H9 (cell line): ENCODE data around the gene PDHX. TPM values are rescaled to one million over a fixed set of nuclear protein-coding genes. Genes with fewer than 3 reads are reported as not detected.

Source experiments
- DNase-seq: peaks from one replicate; pipeline ENCODE4 v3.0.0-alpha.2; 2017
- H2AFZ ChIP-seq: one replicate; pipeline ENCODE4 v1.6.1; 2013; ENCODE audit warnings: mild to moderate bottlenecking, low read length, control low read depth, moderate library complexity
- H2AK5ac ChIP-seq: 2 replicates; pipeline ENCODE4 v1.6.1; 2013; ENCODE audit warnings: low read length, control low read depth, mixed read lengths; ENCODE audit not compliant: insufficient read length
- H2BK120ac ChIP-seq: one replicate; pipeline ENCODE4 v1.6.1; 2013; ENCODE audit warnings: low read depth, mild to moderate bottlenecking, low read length, control low read depth, inconsistent platforms; ENCODE audit not compliant: poor library complexity, severe bottlenecking
- H2BK12ac ChIP-seq: 2 replicates; pipeline ENCODE4 v1.6.1; 2013; ENCODE audit warnings: low read length, control low read depth, mixed read lengths, low read depth; ENCODE audit not compliant: insufficient read length
- H2BK15ac ChIP-seq: 2 replicates; pipeline ENCODE4 v1.6.1; 2013; ENCODE audit warnings: low read depth, low read length, control low read depth
- H2BK20ac ChIP-seq: one replicate; pipeline ENCODE4 v1.6.1; 2013; ENCODE audit warnings: low read depth, mild to moderate bottlenecking, low read length, control low read depth, inconsistent platforms; ENCODE audit not compliant: poor library complexity, severe bottlenecking
- H2BK5ac ChIP-seq: 2 replicates; pipeline ENCODE4 v1.6.1; 2013; ENCODE audit warnings: low read length, control low read depth, mixed read lengths; ENCODE audit not compliant: insufficient read length
- H3K14ac ChIP-seq: 2 replicates; pipeline ENCODE4 v1.6.1; 2013; ENCODE audit warnings: low read length, control low read depth; ENCODE audit not compliant: insufficient read depth
- H3K18ac ChIP-seq: 2 replicates; pipeline ENCODE4 v1.6.1; 2013; ENCODE audit warnings: low read depth, mild to moderate bottlenecking, mixed read lengths, low read length, control low read depth; ENCODE audit not compliant: insufficient read length
- H3K23ac ChIP-seq: 2 replicates; pipeline ENCODE4 v1.6.1; 2013; ENCODE audit warnings: low read length, control low read depth, mixed read lengths, low read depth; ENCODE audit not compliant: insufficient read length
- H3K23me2 ChIP-seq: 2 replicates; pipeline ENCODE4 v1.6.1; 2013; ENCODE audit warnings: low read depth, mild to moderate bottlenecking, mixed read lengths, low read length, control low read depth; ENCODE audit not compliant: insufficient read length, poor library complexity, severe bottlenecking
- H3K27ac ChIP-seq: 2 replicates; pipeline ENCODE4 v1.5.1; 2013; ENCODE audit warnings: low read length, control low read depth, mixed read lengths, low read depth; ENCODE audit not compliant: insufficient read length
- H3K27me3 ChIP-seq: 2 replicates; pipeline ENCODE4 v1.6.1; 2013; ENCODE audit warnings: low read length, control low read depth, inconsistent platforms; ENCODE audit not compliant: insufficient read depth
- H3K4ac ChIP-seq: 2 replicates; pipeline ENCODE4 v1.6.1; 2013; ENCODE audit warnings: low read depth, mild to moderate bottlenecking, control low read depth, inconsistent platforms, low read length, moderate library complexity
- H3K4me1 ChIP-seq: 2 replicates; pipeline ENCODE4 v1.6.1; 2013; ENCODE audit warnings: low read length, control low read depth, inconsistent platforms; ENCODE audit not compliant: insufficient read depth
- H3K4me2 ChIP-seq: 2 replicates; pipeline ENCODE4 v1.6.1; 2013; ENCODE audit warnings: low read length, control low read depth, mixed read lengths; ENCODE audit not compliant: insufficient read length, insufficient read depth
- H3K56ac ChIP-seq: 2 replicates; pipeline ENCODE4 v1.6.1; 2013; ENCODE audit warnings: low read depth, mild to moderate bottlenecking, mixed read lengths, low read length, control low read depth; ENCODE audit not compliant: insufficient read length
- H3K79me1 ChIP-seq: 2 replicates; pipeline ENCODE4 v1.6.1; 2013; ENCODE audit warnings: low read depth, mild to moderate bottlenecking, moderate library complexity, low read length, control low read depth, inconsistent platforms; ENCODE audit not compliant: insufficient read depth, poor library complexity, severe bottlenecking
- H3K79me2 ChIP-seq: 2 replicates; pipeline ENCODE4 v1.6.1; 2013; ENCODE audit warnings: low read length, control low read depth, inconsistent platforms; ENCODE audit not compliant: insufficient read depth
- H3K9ac ChIP-seq: 2 replicates; pipeline ENCODE4 v1.6.1; 2013; ENCODE audit warnings: low read length, control low read depth, mixed read lengths; ENCODE audit not compliant: insufficient read length; ENCODE audit errors: extremely low read depth
- H3K9me3 ChIP-seq: one replicate; pipeline ENCODE4 v1.6.1; 2013; ENCODE audit warnings: low read depth, low read length, inconsistent platforms; ENCODE audit not compliant: control insufficient read depth
- H3T11ph ChIP-seq: one replicate; pipeline ENCODE4 v1.6.1; 2013; ENCODE audit warnings: mild to moderate bottlenecking, low read length, control low read depth, inconsistent platforms
- H4K20me1 ChIP-seq: one replicate; pipeline ENCODE4 v1.6.1; 2013; ENCODE audit not compliant: control insufficient read depth, insufficient read length, insufficient read depth
- H4K5ac ChIP-seq: 2 replicates; pipeline ENCODE4 v1.6.1; 2013; ENCODE audit warnings: low read depth, mild to moderate bottlenecking, mixed read lengths, low read length, control low read depth; ENCODE audit not compliant: insufficient read length
- H4K8ac ChIP-seq: replicated peaks from 2 replicates; pipeline ENCODE4 v1.6.1; 2013; ENCODE audit warnings: low read length, control low read depth, mixed read lengths, low read depth; ENCODE audit not compliant: insufficient read length
- H4K91ac ChIP-seq: 2 replicates; pipeline ENCODE4 v1.6.1; 2013; ENCODE audit warnings: low read depth, mild to moderate bottlenecking, moderate library complexity, mixed read lengths, low read length, control low read depth; ENCODE audit not compliant: insufficient read length
- H3K27ac Mint-ChIP-seq, 3 experiments: 2 replicates in 2 of 3; 3 replicates in 1 of 3; pipeline ENCODE4 v1.8.0; 2020 to 2021; ENCODE audit warnings: mixed read lengths in 3 of 3, mild to moderate bottlenecking in 1 of 3, moderate library complexity in 1 of 3
- H3K27me3 Mint-ChIP-seq: 2 replicates; pipeline ENCODE4 v1.8.0; 2021; ENCODE audit warnings: low read depth, mild to moderate bottlenecking, moderate library complexity, mixed read lengths
- H3K36me3 Mint-ChIP-seq, 3 experiments: 2 replicates in 2 of 3; 3 replicates in 1 of 3; pipeline ENCODE4 v1.8.0; 2020 to 2021; ENCODE audit warnings: low read depth in 3 of 3, mixed read lengths in 3 of 3; ENCODE audit not compliant: insufficient read depth in 1 of 3
- H3K4me1 Mint-ChIP-seq, 2 experiments: 2 replicates each; pipeline ENCODE4 v1.8.0; 2020; ENCODE audit warnings: mixed read lengths in 2 of 2
- H3K4me3 Mint-ChIP-seq, 2 experiments: 2 replicates in 1 of 2; 3 replicates in 1 of 2; pipeline ENCODE4 v1.8.0; 2020 to 2021; ENCODE audit warnings: mild to moderate bottlenecking in 2 of 2, mixed read lengths in 2 of 2, moderate library complexity in 1 of 2
- H3K9me3 Mint-ChIP-seq, 2 experiments: 2 replicates in 1 of 2; 3 replicates in 1 of 2; pipeline ENCODE4 v1.8.0; 2020; ENCODE audit warnings: mild to moderate bottlenecking in 2 of 2, mixed read lengths in 2 of 2, moderate library complexity in 1 of 2
- CTCF ChIP-seq: fragments of 200-600 bp; sonication (generic); conservative IDR thresholded peaks from 3 replicates; pipeline ENCODE4 v1.8.0; 2021; ENCODE audit warnings: antibody characterized with exemption, mild to moderate bottlenecking
- WGBS: extraction: QIAGEN DNeasy Blood & Tissue Kit; methylation state at CpG from one replicate; pipeline ENCODE4 v1.1.7; 2013; ENCODE audit warnings: missing lambda C conversion rate, low lambda C conversion rate, mixed read lengths; ENCODE audit not compliant: insufficient read length; ENCODE audit errors: extremely low coverage; 5-methylcytosine and 5-hydroxymethylcytosine counted together
- total RNA-seq: library from RNA; stranded (reverse); gene quantifications from 2 replicates; pipeline ENCODE4 v1.2.1, GENCODE V29; 2021

Gene PDHX
- total RNA-seq, 1 experiment from 2014 or later, result 40.1 TPM

GRCh38 chr11:34960277-34960676 is 43.9 kb downstream of the PDHX start:
- peaks cover 0 to 22% (median 2%) of the 10 kb centered on the region in 3 experiments; a peak in 5 of 7 replicates for H3K36me3 Mint-ChIP-seq
- no peak for TF ChIP-seq CTCF

More at GRCh38 chr11:34960277-34960676, 43.9 kb downstream of the PDHX start:
- Histone ChIP-seq H3K18ac (no peak overlapping the region), H2BK5ac (no peak overlapping the region), H4K8ac (no peak overlapping the region), H3K4me1 (no peaks in the 10 kb centered on the region), H3K4ac (no peak overlapping the region), H3K23me2 (no peaks in the 10 kb centered on the region), H3K79me1 (no peaks in the 10 kb centered on the region), H3K9ac (no peak overlapping the region), H3K56ac (no peak overlapping the region), H4K91ac (no peak overlapping the region), H3K4me2 (no peak overlapping the region), H4K5ac (no peak overlapping the region), H4K20me1 (no peaks in the 10 kb centered on the region), H3K9me3 (no peaks in the 10 kb centered on the region), H2BK12ac (no peak overlapping the region), H2BK120ac (no peak overlapping the region), H2AK5ac (no peak overlapping the region), H2BK15ac (no peak overlapping the region), H3K27ac (no peak overlapping the region), H3K23ac (no peak overlapping the region), H3K27me3 (no peaks in the 10 kb centered on the region), H2BK20ac (no peak overlapping the region), H3T11ph (no peak overlapping the region), H2AFZ (no peak overlapping the region), H3K14ac (no peak overlapping the region), H3K79me2 (no peaks in the 10 kb centered on the region)
- no peak overlapping the region for H3K27ac Mint-ChIP-seq
- peaks cover 3 to 4% of the 10 kb centered on the region in 2 experiments for H3K4me1 Mint-ChIP-seq
- WGBS, result no CpG with 5 or more reads among the region's 4 CpGs
- no peak for DNase-seq
- no peaks in the 10 kb centered on the region for H3K9me3 Mint-ChIP-seq
- no peaks in the 10 kb centered on the region for H3K27me3 Mint-ChIP-seq
- no peak overlapping the region for H3K4me3 Mint-ChIP-seq
